Left renal cortex interstitium (tissue), 4 donors: ENCODE measurements around the gene HK3. TPM values are rescaled to one million over a fixed set of nuclear protein-coding genes. Genes with fewer than 3 reads are reported as not detected.
"Not testable (repeated sequence)": the region's sequence is repeated elsewhere in the genome, so short reads cannot be mapped to it uniquely, and the experiment has no call there.

Source experiments
- DNase-seq, 4 donors: peaks; one replicate each; pipeline ENCODE4 v3.0.0-alpha.2; 2013; ENCODE audit warnings: low read depth in 4 of 4, low spot score in 2 of 4, missing footprints in 1 of 4
- polyA plus RNA-seq, 4 donors: library from polyadenylated mRNA; unstranded; fragments of 120-200 nt; gene quantifications; one replicate each; pipeline ENCODE4 v1.2.1, GENCODE V29; 2013; ENCODE audit not compliant: insufficient read length in 4 of 4

Gene HK3
- polyA plus RNA-seq, 4 donors = 0.30 to 0.83 (median 0.64) TPM

- DNase-seq = not testable (repeated sequence)
These were observed 28.5 kb downstream of the HK3 start for GRCh38 chr5:176870644-176871043.

- DNase-seq = no peak
These were observed 29.0 kb downstream of the HK3 start for GRCh38 chr5:176870110-176870591.

GRCh38 chr5:176869501-176870109 is 29.5 kb downstream of the HK3 start:
- DNase-seq = no peak

GRCh38 chr5:176868731-176869130 is 30.4 kb downstream of the HK3 start:
- DNase-seq = no peak

DNA sequence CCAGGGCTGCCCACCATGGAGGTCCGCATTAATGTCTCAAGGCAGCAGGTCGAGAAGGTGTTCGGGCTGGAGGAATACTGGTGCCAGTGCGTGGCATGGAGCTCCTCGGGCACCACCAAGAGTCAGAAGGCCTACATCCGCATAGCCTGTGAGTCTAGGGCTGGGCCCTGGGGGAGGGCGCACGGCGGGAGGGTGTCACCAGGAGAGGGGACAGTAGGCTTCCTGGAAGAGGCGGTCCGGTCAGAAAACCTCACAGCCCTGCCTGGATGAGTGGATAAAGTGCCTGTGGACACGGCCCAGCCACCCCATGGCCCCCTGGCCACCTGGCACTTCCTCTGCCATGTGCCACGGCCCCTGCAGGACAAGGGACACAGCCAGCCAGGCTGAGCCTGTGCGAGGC is 31.0 kb downstream of the HK3 start:
- no peak for DNase-seq

- no peak for DNase-seq
These were observed 32.3 kb downstream of the HK3 start for GRCh38 chr5:176866707-176867310.

DNA sequence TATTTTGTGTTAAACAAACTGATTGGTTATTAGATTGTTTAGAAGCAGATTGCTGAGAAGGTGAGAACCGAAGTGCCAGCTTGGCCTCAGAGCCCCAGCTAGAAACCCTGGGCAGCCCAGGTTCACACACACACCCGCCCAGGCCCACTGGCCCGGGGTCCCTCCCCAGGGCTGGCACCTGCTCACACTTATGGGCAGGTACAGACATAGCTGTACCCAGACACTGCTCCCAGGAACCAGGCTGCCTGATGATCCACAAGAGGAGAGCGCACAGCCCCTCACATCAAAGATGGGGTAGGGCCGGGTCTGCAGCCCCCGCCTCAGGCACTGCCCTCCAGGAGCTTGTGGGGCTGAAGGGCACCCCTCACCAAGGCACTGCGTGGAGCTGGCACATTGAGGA is 33.2 kb downstream of the HK3 start:
- DNase-seq = no peak

DNA sequence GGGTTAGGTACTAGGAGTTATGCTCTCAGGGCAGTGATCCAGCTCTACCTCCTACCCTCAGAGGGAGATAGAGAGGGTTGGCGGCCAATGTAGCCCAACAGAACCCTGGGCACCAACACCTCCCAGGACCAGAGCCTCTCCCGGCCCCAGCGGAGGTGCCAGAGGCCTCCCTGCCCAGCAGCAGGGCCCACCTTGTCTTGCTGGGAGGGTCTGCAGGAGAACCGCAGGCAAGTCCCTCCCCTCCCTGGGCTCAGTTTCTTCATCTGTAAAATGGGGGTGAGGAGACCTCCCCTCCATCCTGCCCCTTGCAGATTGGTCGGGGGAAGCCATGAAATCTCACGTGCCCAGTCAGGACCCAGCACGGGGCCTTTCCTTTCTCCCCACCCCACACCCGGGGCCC is 34.4 kb downstream of the HK3 start:
- DNase-seq = no peak

DNA sequence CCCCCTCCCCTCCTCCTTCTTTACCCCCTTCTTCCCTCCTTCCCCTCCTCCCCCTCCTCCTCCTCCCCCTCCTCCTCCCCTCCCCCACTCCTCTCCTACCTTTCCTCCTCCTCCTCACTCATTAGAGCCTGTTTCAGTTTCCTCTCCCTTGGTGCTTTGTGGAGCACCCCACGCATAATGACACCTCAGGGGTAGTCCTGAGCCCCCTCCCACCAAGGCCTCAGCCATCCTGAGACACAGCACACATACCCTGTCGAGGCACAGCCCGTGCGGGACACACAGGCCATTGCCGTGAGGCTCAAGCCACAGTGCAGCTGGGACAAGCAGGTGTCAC is 35.4 kb downstream of the HK3 start:
- no peak for DNase-seq

DNA sequence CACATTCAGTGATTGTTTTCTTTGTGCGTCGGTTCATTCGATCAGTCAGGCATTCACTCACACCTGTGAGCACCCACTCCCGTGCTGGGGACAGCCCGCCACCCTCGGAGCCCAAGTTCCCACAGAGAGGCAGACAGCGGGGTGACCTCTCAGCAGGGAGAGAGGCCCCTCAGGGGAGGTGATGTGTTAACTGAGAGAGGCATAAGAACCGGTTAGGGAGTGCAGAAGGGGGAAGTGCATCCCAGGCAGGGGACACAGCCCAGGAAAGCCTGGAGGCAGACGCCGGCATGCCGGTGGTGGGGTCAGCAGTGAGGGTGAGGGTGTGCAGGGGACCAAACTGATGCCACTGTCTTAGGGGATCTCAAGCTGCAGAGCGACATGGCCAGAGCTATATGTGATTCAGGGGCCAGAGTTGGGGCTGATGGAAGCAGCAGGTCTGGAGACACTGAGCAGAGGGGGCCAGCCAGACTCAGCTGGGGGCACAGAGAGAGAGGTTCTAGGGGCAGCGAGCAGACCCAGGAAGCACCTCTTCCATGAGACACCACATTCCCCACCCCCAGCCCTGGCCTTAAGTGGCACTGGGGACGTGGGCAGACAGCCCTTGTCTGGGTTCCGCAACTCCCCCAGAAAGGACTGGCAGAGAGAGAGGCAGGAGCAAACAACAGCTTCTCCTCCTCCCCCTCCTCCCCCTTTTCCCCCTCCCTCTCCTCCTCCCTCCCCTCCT is 35.9 kb downstream of the HK3 start:
- no peak for DNase-seq

GRCh38 chr5:176862330-176862995 is 36.7 kb downstream of the HK3 start:
- no peak for DNase-seq

- no peak for DNase-seq
These were observed 37.9 kb downstream of the HK3 start for GRCh38 chr5:176861276-176861675.

GRCh38 chr5:176860381-176860780 is 38.8 kb downstream of the HK3 start:
- DNase-seq = no peak

DNA sequence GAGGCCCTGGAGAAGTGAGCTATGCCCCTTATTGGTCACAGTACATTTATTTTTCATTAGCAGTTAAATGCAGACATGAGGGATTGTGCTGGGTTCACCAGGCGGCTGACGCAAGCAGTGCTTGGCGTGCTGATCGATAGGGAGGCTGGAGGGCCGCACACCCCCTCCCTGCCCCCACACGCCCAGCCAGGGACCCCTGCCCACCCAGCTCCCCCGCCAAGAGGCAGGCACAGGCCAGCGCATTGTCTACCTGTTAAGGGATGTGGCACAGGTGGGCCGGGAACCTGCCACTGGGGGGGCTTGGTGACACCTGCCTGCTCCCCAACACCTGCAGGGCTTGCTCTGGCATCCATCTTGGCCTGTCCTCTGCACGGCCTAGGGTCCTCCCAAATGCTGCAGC is 39.2 kb downstream of the HK3 start:
- no peak for DNase-seq

GRCh38 chr5:176857894-176858273 is 41.3 kb downstream of the HK3 start:
- DNase-seq = no peak

- no peak for DNase-seq
These were observed 41.8 kb downstream of the HK3 start for GRCh38 chr5:176857216-176857893.

DNA sequence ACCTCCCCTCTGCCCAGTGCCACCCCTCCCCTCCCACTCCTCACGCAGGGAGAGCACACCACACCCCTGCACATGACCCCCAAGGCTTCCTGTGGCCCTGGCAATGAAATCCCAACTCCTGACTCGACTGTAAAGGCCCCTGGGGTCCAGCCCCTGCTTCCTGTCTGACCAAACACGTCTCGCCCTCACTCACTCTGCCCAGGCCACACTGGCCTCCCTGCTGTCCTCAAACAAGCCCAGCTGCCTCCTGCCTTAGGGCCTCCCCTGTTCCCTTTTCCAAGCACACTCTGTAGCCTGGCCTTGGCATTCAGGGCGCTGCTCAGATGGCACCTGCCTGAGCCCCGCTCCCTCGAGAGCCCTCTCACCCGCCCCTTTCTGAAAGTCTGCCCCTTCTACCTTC is 42.4 kb downstream of the HK3 start:
- DNase-seq = no peak

DNA sequence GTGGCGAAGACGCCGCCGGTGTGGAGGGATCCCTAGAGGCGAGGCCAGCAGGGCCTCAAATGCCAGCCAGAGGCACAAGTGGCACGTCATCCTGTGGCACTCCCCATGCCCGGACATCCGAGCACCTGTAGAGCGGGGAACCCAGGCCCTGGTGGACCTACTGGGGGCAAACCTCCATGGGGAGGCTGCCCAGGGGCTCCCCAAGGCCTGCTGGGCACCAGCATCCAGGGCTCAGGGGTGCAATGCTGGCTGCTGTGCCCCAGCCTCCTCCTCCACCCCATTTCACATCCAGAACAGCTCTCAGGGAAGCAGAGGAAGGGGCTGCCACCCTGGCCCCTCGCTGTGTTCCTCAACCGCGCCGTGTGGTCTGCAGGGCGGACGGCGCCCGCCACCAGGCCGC is 43.5 kb downstream of the HK3 start:
- no peak for DNase-seq

DNA sequence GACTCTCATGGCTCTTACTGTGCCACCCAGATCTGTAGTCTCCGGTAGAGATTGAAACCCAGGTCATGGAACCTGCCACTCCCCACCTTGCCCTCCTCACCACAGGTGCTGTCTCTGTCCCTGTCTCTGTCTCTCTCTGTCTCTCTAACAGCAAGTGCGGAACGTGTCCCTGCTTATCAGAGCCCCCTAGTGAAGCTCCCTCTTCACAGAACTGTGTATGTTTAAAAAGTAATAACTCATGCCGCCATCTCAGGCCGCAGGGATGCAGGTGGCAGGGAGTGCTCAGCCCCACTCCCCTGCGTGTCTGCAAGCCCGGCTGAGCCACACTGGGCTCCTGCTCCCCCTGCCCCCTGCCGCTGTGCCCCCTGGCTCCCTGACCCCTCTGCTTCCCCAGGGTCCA is 45.0 kb downstream of the HK3 start:
- no peak for DNase-seq

DNA sequence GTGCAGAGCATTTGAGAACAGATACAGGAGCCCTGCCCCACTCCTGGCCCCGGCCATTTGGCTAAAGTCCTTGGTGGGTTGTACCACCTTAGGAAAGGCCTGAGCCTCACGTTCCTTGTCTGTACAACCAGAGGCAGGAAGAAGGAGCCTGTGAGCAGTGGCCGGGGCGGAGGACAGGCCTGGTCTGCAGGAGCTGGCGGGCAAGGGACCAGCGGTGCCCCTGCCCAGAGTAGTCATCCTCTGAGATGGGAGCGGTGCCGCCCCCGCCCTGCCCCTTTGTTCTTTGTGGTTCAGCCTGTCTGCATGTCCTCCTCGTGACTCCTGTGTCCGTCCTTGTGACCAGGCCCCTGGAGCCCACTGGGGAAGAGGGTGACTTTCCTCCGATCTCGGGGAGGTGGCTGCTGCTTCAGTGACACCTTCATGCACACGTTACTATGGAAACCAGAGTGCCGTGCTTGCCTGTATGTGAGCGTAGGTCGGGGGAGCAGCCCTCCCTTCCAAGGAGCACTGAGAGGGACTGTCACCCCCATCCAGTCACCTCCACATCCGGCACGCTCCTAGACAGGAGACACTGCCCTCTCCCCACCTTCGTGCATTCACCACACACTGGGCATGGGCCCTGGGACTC is 45.9 kb downstream of the HK3 start:
- DNase-seq = no peak
